HG03045 (cell line): ENCODE results near the gene KIF1A.

Source experiments
- ATAC-seq: cut with Tn5 transposase; IDR thresholded peaks from one replicate; pipeline ENCODE4 v1.9.1; 2021; ENCODE audit warnings: mild to moderate bottlenecking, moderate library complexity; ENCODE audit not compliant: unreplicated experiment

Gene KIF1A

GRCh38 chr2:240806459-240806858, 13.6 kb downstream of the KIF1A start:
- ATAC-seq, result no peak

DNA sequence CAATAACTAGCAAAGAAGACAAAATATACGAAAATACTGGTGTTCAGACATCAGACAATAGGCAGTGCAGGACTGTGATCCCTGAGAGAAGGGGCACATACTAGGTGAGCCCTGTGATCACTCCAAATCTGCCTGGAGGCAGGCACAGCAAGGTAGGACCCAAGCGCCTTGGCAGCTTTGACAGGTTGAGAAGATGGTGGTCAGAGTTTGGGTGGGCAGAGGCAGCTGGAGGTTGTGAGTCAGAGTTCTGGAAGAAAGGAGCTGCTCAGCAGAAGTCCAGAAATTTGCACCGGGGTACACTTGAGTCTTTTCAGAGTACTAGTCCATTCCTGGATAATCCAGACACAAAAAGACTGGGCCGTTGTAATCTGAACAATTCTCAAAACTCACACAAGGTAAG, 14.0 kb downstream of the KIF1A start:
- no peak for ATAC-seq

DNA sequence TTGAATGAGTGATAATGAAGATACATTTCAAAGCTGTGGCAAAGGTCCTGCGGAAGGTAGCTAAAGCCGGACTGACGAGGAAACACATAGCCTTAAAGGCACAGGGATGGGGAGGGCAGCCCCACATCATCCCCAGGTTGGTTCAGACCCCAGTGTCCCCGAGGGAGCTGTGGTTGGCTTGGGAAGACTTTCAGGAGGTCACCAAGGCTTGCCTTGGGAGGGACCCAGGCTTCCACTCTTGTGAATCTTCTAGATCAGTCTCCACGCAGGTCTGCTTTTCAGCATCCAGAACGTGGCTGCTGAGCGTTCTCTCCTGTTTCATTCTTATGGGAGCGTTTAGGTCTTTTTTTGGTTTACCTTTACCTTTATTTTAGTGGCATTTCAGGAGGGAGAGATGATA, 16.8 kb downstream of the KIF1A start:
- ATAC-seq, result no peak

GRCh38 chr2:240799033-240799820, 20.8 kb downstream of the KIF1A start:
- ATAC-seq, result no peak

- no peak for ATAC-seq
These were observed 21.6 kb downstream of the KIF1A start for GRCh38 chr2:240798327-240798905.

DNA sequence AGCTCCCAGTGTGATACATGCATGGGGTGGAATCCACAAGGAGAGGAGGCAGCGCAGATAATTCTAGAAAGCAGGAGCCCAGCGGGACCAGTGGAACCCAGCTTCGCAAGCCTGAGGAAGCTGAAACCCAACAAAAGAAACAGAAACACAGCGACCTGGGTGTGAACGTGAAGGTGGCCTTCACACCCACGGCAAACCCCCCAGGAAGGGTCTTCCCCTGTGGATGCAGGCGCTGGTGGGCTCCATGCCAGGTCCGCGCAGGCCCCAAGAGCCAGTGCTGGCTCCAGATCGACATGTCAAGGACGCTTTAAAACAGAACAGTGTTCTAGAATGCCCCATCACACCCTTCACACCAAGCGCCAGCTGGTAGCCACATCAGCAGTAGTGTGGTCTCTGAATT, 22.1 kb downstream of the KIF1A start:
- no peak for ATAC-seq

DNA sequence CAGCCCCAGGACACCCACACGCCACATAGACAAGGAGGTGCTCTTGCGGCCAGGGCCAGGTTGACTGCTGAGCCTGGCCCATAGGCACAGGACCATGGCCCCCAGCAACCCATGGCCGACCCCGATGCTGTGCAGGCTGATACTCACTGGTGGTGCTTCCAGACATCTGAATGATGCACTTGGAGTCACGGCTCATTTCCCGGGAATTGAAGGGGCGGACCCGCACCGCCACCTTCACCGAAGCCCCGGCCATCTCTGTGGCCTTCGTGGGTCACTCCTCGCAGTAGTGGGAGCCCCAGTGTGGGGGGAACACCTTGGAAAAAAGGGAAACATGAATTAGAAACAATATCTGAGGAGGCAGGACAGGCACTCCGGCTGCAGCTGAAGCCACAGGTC, 22.5 kb downstream of the KIF1A start:
- no peak for ATAC-seq

DNA sequence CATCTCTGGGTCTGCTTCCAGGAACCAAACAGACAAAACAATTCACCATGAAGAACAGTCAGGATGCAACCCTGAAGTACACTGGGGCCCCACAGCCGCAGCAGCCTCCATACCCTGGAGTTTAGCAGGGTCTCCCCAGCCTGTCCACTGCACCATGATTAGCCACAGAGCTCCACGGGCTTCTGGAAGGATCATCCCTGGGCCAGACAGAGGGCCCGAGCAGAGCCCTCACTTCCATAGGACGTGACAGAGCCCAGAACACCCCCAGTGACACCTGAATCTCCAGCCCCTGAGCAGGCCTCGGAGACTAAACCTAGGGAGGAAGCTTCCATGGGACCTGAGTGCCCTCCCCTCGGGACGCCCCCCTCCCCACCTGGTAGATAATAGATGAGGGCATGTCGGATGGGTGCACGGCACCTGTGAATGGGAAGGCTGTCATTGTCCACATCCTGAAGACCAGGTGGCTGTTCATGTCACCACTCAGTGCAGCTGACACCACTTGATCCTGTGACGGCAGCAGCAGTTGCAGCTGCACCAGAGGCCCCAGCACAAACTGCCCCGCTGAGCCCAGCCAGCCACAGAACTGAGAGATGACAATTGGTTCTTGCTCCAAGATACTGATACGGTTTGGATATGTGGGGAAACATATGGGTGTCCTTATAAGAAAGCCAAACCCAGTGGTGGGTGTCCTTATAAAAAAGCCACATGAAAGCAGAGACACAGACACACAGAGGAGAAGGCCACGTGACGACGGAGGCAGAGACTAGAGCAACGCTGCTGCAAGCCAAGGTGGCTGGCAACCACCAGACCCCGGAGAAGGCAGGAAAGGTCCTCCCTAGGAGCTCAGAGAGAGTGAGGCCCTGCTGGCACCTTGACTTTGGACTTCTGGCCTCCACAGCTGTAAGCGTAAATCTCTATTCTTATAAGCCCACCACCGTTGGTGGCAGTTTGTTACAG, 23.2 kb downstream of the KIF1A start:
- ATAC-seq, result no peak

- no peak for ATAC-seq
These were observed 24.0 kb downstream of the KIF1A start for GRCh38 chr2:240795916-240796510.

DNA sequence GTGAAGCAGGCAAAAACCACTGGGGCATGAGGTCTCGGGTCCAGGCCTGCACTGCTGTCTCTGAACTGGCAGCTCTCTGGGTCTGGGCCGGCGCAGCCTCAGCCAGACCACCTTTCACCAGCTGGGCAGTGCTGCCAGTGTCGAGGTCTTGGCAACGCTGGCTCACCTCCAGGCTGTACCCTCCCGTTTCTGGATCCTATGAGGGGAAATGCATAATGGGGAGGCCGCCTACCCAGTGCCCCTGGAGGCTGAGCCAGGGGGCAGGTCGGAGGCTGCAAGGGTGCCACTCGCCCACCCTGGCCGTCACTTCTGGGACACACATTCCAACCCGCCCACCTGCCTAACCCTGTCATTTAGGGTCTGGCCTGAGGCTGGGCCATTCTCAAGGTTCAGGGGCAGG, 24.6 kb downstream of the KIF1A start:
- no peak for ATAC-seq

- no peak for ATAC-seq
These were observed 25.8 kb downstream of the KIF1A start for GRCh38 chr2:240794178-240794721.

GRCh38 chr2:240793313-240794177, 26.5 kb downstream of the KIF1A start:
- no peak for ATAC-seq

DNA sequence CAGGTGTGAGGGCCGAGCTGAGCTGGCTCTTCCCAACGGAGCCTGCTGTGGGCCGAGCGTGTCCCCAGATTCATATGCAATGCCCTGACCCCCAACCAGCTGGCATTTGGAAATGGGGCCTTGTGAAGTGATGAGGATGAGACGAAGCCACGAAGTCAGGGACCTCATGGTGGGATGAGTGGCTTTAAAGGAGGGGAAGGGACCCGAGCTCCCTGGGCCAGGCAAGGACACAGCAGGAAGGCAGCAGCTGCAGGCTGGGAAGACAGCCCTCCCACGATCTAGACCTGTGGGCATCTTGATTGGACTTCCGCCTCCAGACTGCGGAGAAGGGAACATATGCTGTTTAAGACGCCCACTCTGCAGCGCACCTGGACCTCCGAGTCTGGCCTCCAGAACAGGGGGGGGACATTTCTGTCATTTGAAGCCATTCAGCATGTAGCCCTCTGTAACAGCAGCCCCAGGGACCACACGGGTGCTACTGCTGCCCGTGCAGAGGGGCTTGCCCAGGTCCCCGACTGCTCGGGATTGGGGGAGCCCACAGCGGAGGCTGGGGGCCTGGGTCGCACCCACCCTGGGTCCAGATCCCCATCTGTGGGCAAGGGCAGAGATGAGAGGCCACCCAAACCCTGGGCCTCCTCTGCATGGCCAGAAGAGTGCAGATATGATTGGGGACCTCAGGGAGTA, 27.2 kb downstream of the KIF1A start:
- no peak for ATAC-seq

- no peak for ATAC-seq
These were observed 28.0 kb downstream of the KIF1A start for GRCh38 chr2:240791821-240792628.

DNA sequence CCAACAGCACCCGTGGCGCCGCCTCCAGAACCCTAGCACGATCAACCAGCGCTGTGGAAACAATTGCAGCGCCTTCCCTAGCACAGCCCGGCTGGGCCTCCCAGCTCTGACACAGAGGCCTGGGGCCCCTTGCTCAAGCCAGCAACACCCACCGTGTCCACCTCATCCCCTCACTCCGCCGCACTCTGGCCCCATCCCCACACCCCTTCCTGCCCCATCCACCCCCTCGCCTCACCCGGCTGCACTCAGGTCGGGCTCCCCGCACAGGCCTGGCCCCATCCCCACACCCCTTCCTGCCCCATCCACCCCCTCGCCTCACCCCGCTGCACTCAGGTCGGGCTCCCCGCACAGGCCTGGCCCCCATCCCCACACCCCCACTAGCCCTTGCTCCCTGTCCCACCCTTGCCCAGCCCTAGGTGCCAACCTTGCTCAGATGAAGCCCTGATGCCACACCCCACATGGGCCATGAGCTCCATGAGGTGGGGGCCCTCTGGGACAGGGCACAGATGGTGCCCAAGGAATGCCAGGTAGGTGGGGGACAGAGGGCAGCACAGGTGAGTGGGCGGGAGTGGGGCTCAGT, 28.7 kb downstream of the KIF1A start:
- ATAC-seq, result no peak

GRCh38 chr2:240790370-240791220, 29.4 kb downstream of the KIF1A start:
- no peak for ATAC-seq
